Dermis microvascular lymphatic vessel endothelial cell (primary cell): Measurements from ENCODE around the gene TIE1. TPM values are rescaled to one million over a fixed set of nuclear protein-coding genes. Genes with fewer than 3 reads are reported as not detected.

Experiments
- DNase-seq, 2 donors: peaks; one replicate each; pipeline versions ENCODE4 v3.0.0 to v3.0.0-alpha.2; 2010; ENCODE audit warnings: low read depth in 2 of 2
- total RNA-seq: library from RNA; depleted of rRNA; stranded (reverse); fragments of >200 nt; gene quantifications from 2 replicates; pipeline ENCODE4 v1.2.1, GENCODE V29; 2014

Gene TIE1
- total RNA-seq, 1 donor from 2014 or later = 667 TPM

- DNase-seq = peak in 1 of 2 donors; percentile 70
Observed at GRCh38 chr1:43274125-43274803, 26.5 kb upstream of the TIE1 start.

- DNase-seq = no peak
Observed at GRCh38 chr1:43274804-43275180, 26.0 kb upstream of the TIE1 start.

- no peak for DNase-seq
Observed at GRCh38 chr1:43275826-43276620, 24.8 kb upstream of the TIE1 start.

GRCh38 chr1:43276673-43277072 is 24.1 kb upstream of the TIE1 start:
- no peak for DNase-seq

- no peak for DNase-seq
Observed at GRCh38 chr1:43277116-43277876, 23.5 kb upstream of the TIE1 start.

GRCh38 chr1:43279161-43279560 is 21.6 kb upstream of the TIE1 start:
- no peak for DNase-seq

- DNase-seq = no peak
Observed at GRCh38 chr1:43279666-43280065, 21.1 kb upstream of the TIE1 start.

- DNase-seq = no peak
Observed at GRCh38 chr1:43280692-43281091, 20.1 kb upstream of the TIE1 start.

- DNase-seq = no peak
Observed at GRCh38 chr1:43282220-43283195, 18.3 kb upstream of the TIE1 start.

GRCh38 chr1:43284065-43284464 is 16.7 kb upstream of the TIE1 start:
- DNase-seq = no peak

- no peak for DNase-seq
Observed at GRCh38 chr1:43284546-43285110, 16.2 kb upstream of the TIE1 start.

- no peak for DNase-seq
Observed at GRCh38 chr1:43285269-43285990, 15.4 kb upstream of the TIE1 start, which contains the start of gene C1orf210. C1orf210 (minus strand) TSS chr1:43285581; CDS start chr1:43283270, 2,311 bp downstream.

- no peak for DNase-seq
Observed at GRCh38 chr1:43286115-43286514, 14.7 kb upstream of the TIE1 start.

- no peak for DNase-seq
Observed at GRCh38 chr1:43286533-43286932, 14.2 kb upstream of the TIE1 start.

- DNase-seq = no peak
Observed at GRCh38 chr1:43288058-43288784, 12.6 kb upstream of the TIE1 start.

- DNase-seq = no peak
Observed at GRCh38 chr1:43288785-43289706, 11.7 kb upstream of the TIE1 start.

GRCh38 chr1:43292216-43292615 is 8.6 kb upstream of the TIE1 start:
- DNase-seq = no peak

- no peak for DNase-seq
Observed at GRCh38 chr1:43292679-43293078, 8.1 kb upstream of the TIE1 start.
